SJCRH30 (cell line): ENCODE data around the gene FAM227A. TPM values are rescaled to one million over a fixed set of nuclear protein-coding genes. Genes with fewer than 3 reads are reported as not detected.

Experiments
- DNase-seq, 2 experiments: peaks; one replicate each; pipeline ENCODE4 v3.0.0-alpha.2; 2015 to 2020
- H3K27ac ChIP-seq: fragments of 250-450 bp; sonication (Bioruptor Pico); 2 replicates; pipeline ENCODE4 v1.5.1; 2020; ENCODE audit warnings: mild to moderate bottlenecking, moderate library complexity
- H3K27me3 ChIP-seq: fragments of 250-450 bp; sonication (Bioruptor Pico); 2 replicates; pipeline ENCODE4 v1.5.1; 2020; ENCODE audit warnings: mild to moderate bottlenecking, moderate library complexity
- H3K36me3 ChIP-seq: fragments of 250-450 bp; sonication (Bioruptor Pico); 2 replicates; pipeline ENCODE4 v1.5.1; 2020; ENCODE audit warnings: mild to moderate bottlenecking, moderate library complexity
- H3K4me1 ChIP-seq: fragments of 250-450 bp; sonication (Bioruptor Pico); 2 replicates; pipeline ENCODE4 v1.5.1; 2020; ENCODE audit warnings: mild to moderate bottlenecking, moderate library complexity
- H3K4me3 ChIP-seq: fragments of 250-450 bp; sonication (Bioruptor Pico); 2 replicates; pipeline ENCODE4 v1.5.1; 2020; ENCODE audit warnings: mild to moderate bottlenecking, moderate library complexity
- H3K9me3 ChIP-seq: fragments of 250-450 bp; sonication (Bioruptor Pico); replicated peaks from 2 replicates; pipeline ENCODE4 v1.5.1; 2020; ENCODE audit warnings: mild to moderate bottlenecking, moderate library complexity
- total RNA-seq: library from RNA; depleted of rRNA; stranded (reverse); fragments of >200 nt; shearing (Covaris generic); gene quantifications from 2 replicates; pipeline ENCODE4 v1.2.3, GENCODE V29; 2014; rRNA removed

FAM227A gene
- total RNA-seq, 1 experiment from 2014 or later, result 0.47 TPM

GRCh38 chr22:38565441-38565840 lies 90.8 kb downstream of the FAM227A start:
- no peaks in the 10 kb centered on the region for H3K36me3 ChIP-seq
- H3K27ac ChIP-seq, result no peak overlapping the region
- no peaks in the 10 kb centered on the region for H3K9me3 ChIP-seq
- H3K27me3 ChIP-seq, result no peaks in the 10 kb centered on the region
- H3K4me1 ChIP-seq, result peaks cover 11% of the 10 kb centered on the region
- no peak for DNase-seq
- no peak overlapping the region for H3K4me3 ChIP-seq

- Histone ChIP-seq H3K4me1 (peaks cover 11% of the 10 kb centered on the region), H3K9me3 (no peaks in the 10 kb centered on the region), H3K27ac (no peak overlapping the region), H3K4me3 (no peak overlapping the region), H3K36me3 (no peaks in the 10 kb centered on the region), H3K27me3 (no peaks in the 10 kb centered on the region)
- DNase-seq, result no peak
These were observed 91.5 kb downstream of the FAM227A start for GRCh38 chr22:38564669-38565068.

DNA sequence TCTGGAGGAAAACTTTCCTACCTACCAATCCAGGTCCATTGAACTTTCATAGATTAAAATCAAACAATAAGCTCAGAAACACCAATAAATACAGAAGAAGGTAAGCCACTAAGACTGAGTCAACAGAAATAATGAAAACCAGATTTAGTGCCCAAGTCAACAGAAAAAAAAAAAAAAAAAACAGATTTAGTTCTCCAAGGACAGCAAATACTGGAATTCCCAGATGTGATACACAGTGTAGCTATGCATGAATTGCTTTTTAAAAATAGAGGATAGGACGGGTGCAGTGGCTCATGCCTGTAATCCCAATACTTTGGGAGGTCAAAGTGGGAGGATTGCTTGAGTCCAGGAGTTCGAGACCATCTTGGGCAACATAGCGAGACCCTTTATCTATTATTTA lies 101.9 kb downstream of the FAM227A start:
- no peak overlapping the region for H3K4me3 ChIP-seq
- no peaks in the 10 kb centered on the region for H3K4me1 ChIP-seq
- H3K27ac ChIP-seq, result no peak overlapping the region
- no peaks in the 10 kb centered on the region for H3K36me3 ChIP-seq
- DNase-seq, result no peak
- H3K27me3 ChIP-seq, result no peaks in the 10 kb centered on the region
- H3K9me3 ChIP-seq, result no peaks in the 10 kb centered on the region

GRCh38 chr22:38549101-38549894 lies 106.9 kb downstream of the FAM227A start:
- Histone ChIP-seq H3K9me3 (no peaks in the 10 kb centered on the region), H3K4me1 (no peaks in the 10 kb centered on the region), H3K27ac (no peak overlapping the region), H3K36me3 (no peaks in the 10 kb centered on the region), H3K4me3 (no peak overlapping the region), H3K27me3 (no peaks in the 10 kb centered on the region)
- no peak for DNase-seq

- DNase-seq, result no peak
- Histone ChIP-seq H3K9me3 (no peaks in the 10 kb centered on the region), H3K4me1 (no peaks in the 10 kb centered on the region), H3K27ac (no peak overlapping the region), H3K27me3 (no peaks in the 10 kb centered on the region), H3K36me3 (no peaks in the 10 kb centered on the region), H3K4me3 (no peak overlapping the region)
These were observed 115.5 kb downstream of the FAM227A start for GRCh38 chr22:38540701-38541100.

GRCh38 chr22:38531251-38531938 lies 124.8 kb downstream of the FAM227A start:
- Histone ChIP-seq H3K9me3 (no peaks in the 10 kb centered on the region), H3K27ac (no peak overlapping the region), H3K4me3 (no peak overlapping the region), H3K36me3 (no peaks in the 10 kb centered on the region), H3K4me1 (no peaks in the 10 kb centered on the region), H3K27me3 (0 out of 2 replicates have a peak, but pooled peaks cover 5% of the 10 kb centered on the region)
- no peak for DNase-seq

Other genes starting within 250 kb of the FAM227A start
- 0.04 and 0.25 TPM in 2 replicates for gene KCNJ4, start 201.2 kb downstream of the FAM227A start, total RNA-seq
- gene KDELR3, start 188.3 kb downstream of the FAM227A start, total RNA-seq, result 2.2 and 2.3 TPM in 2 replicates
- gene DDX17, start 150.1 kb downstream of the FAM227A start, total RNA-seq, result 302 and 356 TPM in 2 replicates
- gene DMC1, start 86.2 kb downstream of the FAM227A start, total RNA-seq, result not detected in 2 replicates
- 8.2 and 9.9 TPM in 2 replicates for gene CBY1, start 246 bp upstream of the FAM227A start, total RNA-seq
- gene TOMM22, start 25.6 kb upstream of the FAM227A start, total RNA-seq, result 79.0 and 84.3 TPM in 2 replicates
- gene JOSD1, start 44.6 kb upstream of the FAM227A start, total RNA-seq, result 25.9 and 26.5 TPM in 2 replicates
- gene GTPBP1, start 49.6 kb upstream of the FAM227A start, total RNA-seq, result 27.2 and 28.1 TPM in 2 replicates
- gene SUN2, start 99.6 kb upstream of the FAM227A start, total RNA-seq, result 67.3 TPM in 2 replicates
- 4.3 and 4.7 TPM in 2 replicates for gene DNAL4, start 137.8 kb upstream of the FAM227A start, total RNA-seq
- gene NPTXR, start 187.6 kb upstream of the FAM227A start, total RNA-seq, result 0.08 and 0.10 TPM in 2 replicates
- 37.7 and 40.5 TPM in 2 replicates for gene CBX6, start 215.8 kb upstream of the FAM227A start, total RNA-seq